HuH-7.5 (cell line): ENCODE results near the gene CD9.

Experiments
- DNase-seq: peaks from one replicate; pipeline ENCODE4 v3.0.0; 2011; ENCODE audit warnings: low spot score

The CD9 gene

GRCh38 chr12:6275928-6276887, 76.0 kb downstream of the CD9 start:
- no peak for DNase-seq

GRCh38 chr12:6276956-6277620, 76.9 kb downstream of the CD9 start:
- DNase-seq, result no peak

GRCh38 chr12:6277982-6278438, 77.8 kb downstream of the CD9 start:
- DNase-seq, result peak; percentile 53

DNA sequence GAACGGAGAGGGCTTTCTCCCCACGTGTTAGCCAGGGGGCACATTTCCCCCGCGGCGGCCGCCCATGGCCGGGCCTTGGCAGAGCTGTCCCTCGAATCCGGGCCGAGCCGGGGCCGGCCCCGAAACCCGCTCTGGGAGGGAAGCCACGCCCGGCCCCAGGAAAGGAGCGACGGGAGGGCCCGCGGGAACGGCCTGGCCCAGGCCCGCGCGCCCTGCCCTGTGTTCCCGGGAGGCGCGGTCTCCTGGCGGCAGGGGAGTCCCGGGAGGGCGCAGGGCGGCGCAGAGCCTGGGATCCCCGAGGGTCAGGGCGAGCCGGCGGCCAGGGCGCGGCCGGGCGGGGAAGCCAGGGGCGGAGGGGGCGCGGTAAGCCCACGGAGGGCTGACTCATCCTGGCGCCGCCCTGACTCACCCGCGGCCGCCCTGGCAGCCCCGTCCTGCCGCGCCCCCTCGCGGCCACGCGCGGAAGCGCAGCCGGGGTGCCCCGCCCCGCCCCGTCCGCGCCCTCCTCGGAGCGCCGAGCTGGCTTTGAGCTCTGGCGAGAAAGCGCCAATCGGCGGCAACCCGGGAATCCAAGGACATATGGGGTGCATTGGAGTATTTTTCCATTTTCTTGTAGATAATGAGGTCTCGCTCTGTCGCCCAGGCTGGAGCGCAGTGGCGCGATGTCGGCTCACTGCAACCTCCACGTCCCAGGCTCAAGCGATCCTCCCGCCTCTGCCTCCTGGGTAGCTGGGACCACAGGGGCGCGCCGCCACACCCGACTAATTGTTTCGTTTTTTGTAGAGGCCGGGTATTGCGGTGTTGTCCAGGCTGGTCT, 78.4 kb downstream of the CD9 start:
- peak; percentile 85 for DNase-seq

DNA sequence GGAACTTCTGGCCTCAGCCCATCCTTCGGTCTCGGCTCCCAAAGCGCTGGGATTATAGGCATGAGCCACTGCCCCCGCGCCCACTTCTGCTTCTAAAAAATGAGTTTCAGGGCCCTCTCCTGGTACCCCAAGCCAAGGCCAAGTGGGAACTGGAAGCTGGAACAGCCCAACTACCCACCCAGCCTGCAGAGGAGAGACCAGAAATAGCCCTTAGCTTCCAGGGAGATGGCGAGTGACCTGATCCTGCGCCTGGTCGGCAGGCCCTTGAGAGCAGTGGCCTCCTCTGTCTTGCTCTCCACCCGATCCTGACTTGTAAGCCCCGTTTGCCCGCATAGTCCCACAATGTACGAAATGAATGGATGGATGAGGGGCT, 79.0 kb downstream of the CD9 start:
- DNase-seq, result no peak

GRCh38 chr12:6279631-6280030, 79.4 kb downstream of the CD9 start:
- DNase-seq, result no peak

- DNase-seq, result no peak
Observed at GRCh38 chr12:6280053-6280469, 79.9 kb downstream of the CD9 start.

DNA sequence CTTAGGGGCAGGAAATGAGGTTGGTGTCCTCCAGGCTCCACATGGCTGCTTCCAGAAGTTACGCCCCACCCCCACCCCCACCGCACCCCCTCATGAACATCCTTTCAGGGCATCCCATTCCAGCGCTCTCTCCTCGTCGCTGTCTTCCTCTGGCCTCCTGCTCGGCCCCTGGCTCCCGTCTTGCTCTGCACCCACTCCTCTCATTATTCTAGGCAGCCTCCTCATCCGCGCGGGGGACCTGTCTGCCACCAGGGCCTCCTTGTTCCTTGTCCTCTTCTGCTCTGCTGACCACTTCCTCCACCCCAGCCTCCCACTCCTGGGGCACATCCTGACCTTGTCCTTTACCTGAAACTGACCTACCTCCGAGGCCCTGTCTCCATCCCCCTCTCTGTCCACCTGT, 80.5 kb downstream of the CD9 start:
- no peak for DNase-seq

- no peak for DNase-seq
Observed at GRCh38 chr12:6281081-6281809, 81.0 kb downstream of the CD9 start.

GRCh38 chr12:6282453-6282840, 82.2 kb downstream of the CD9 start:
- DNase-seq, result no peak

GRCh38 chr12:6284273-6284672, 84.1 kb downstream of the CD9 start:
- no peak for DNase-seq

GRCh38 chr12:6285063-6285477, 84.9 kb downstream of the CD9 start:
- DNase-seq, result peak; percentile 90

GRCh38 chr12:6285532-6286306, 85.5 kb downstream of the CD9 start:
- DNase-seq, result no peak
